ENCODE results near the gene TFCP2L1. TPM values are rescaled to one million over a fixed set of nuclear protein-coding genes. Genes with fewer than 3 reads are reported as not detected.

The TFCP2L1 gene
- total and polyA plus RNA-seq, 2 of the 4 experiments (the other 2 are of a cell fraction), result not detected

- ChIA-PET CTCF (no interaction called here), POLR2A (ENCODE audit: unreplicated experiment) (no interaction called here)
- Histone ChIP-seq H4K91ac (ENCODE audit: insufficient read depth, low read depth, low read length) (no peak overlapping the region), H3K56ac (ENCODE audit: extremely low read depth, insufficient read depth, low read length) (no peak overlapping the region), H4K5ac (ENCODE audit: low read depth, low read length) (no peak overlapping the region), H2AK5ac (ENCODE audit: low read depth, low read length) (no peak overlapping the region), H4K20me1 (ENCODE audit: insufficient read depth, low read length) (no peaks in the 10 kb centered on the region), H2BK120ac (ENCODE audit: low read depth, low read length) (no peak overlapping the region), H3K79me1 (ENCODE audit: low read depth in 1 of 2, low read length in 2 of 2) (no peaks in the 10 kb centered on the region), H2BK15ac (ENCODE audit: low read depth, low read length) (no peak overlapping the region), H3K36me3 (ENCODE audit: control insufficient read depth, insufficient read depth, low read length) (no peaks in the 10 kb centered on the region), H2AFZ (replicated peaks; ENCODE audit: low read length, poor library complexity) (no peak overlapping the region), H2BK20ac (ENCODE audit: low read depth, low read length) (no peak overlapping the region), H3K27me3 (ENCODE audit: control insufficient read depth, insufficient read depth, low read length) (peaks cover 52% of the 10 kb centered on the region), H3K9me1 (ENCODE audit: insufficient read depth, low read length) (no peaks in the 10 kb centered on the region), H2BK5ac (ENCODE audit: low read depth, low read length, poor library complexity, severe bottlenecking) (no peak overlapping the region), H3K9ac (ENCODE audit: low read depth, low read length) (no peak overlapping the region), H3K4me3 (ENCODE audit: insufficient read depth, low read depth, low read length) (no peak overlapping the region), H3K18ac (ENCODE audit: low read depth, low read length) (no peak overlapping the region), H3K9me3 (ENCODE audit: control insufficient read depth, insufficient read depth, low read length) (no peaks in the 10 kb centered on the region), H3K23ac (ENCODE audit: low read depth, low read length) (no peak overlapping the region), H3K14ac (replicated peaks; ENCODE audit: low read depth, low read length) (no peak overlapping the region), H3K27ac (ENCODE audit: insufficient read depth, low read length) (no peak overlapping the region), H4K8ac (ENCODE audit: low read depth in 2 of 2, low read length in 2 of 2) (no peak overlapping the region), H2AK9ac (replicated peaks; ENCODE audit: low read depth, low read length, poor library complexity) (no peak overlapping the region), H3K4ac (ENCODE audit: low read depth, low read length) (no peak overlapping the region), H3K4me2 (ENCODE audit: low read depth, low read length) (no peak overlapping the region), H3K4me1 (ENCODE audit: control insufficient read depth, insufficient read depth, low read length) (no peaks in the 10 kb centered on the region)
- ATAC-seq (ENCODE audit: low read depth) (no peak), DNase-seq (no peak)
- in situ Hi-C loops (cut with MboI; ENCODE audit: low sequenced_read_pairs) (no loop called here), intact Hi-C loops (cut with micrococcal nuclease) (no loop called here), dilution Hi-C loops (cut with HindIII; ENCODE audit: low sequenced_read_pairs, unreplicated experiment) (no loop called here)
- WGBS, 2 experiments (ENCODE audit: extremely low coverage in 2 of 2, insufficient read length in 1 of 2), result 72% methylated on average over 4 of the region's 16 CpGs; no CpG with 5 or more reads in 1 of the 2 experiments
- TF ChIP-seq NFE2L2 (IDR thresholded peaks at IDR 0.05; ENCODE audit: low read depth, low read length) (no peak), POLR2A (IDR thresholded peaks at IDR 0.05; ENCODE audit: low read depth, low read length) (no peak), RAD21 (IDR thresholded peaks at IDR 0.05; ENCODE audit: low read length) (no peak), CEBPB (IDR thresholded peaks at IDR 0.05; ENCODE audit: low read depth, low read length) (no peak), ELK1 (IDR thresholded peaks at IDR 0.05; ENCODE audit: borderline replicate concordance, low read depth, low read length) (no peak)
- no TSS peak for BruUV-seq (replicated peaks)
Observed at GRCh38 chr2:121237980-121238665, 46.9 kb downstream of the TFCP2L1 start.
